Measurements from ENCODE around the gene HDHD5. TPM values are rescaled to one million over a fixed set of nuclear protein-coding genes. Genes with fewer than 3 reads are reported as not detected.

Gene HDHD5
- total and polyA plus RNA-seq, 10 donors = 25.4 to 47.6 (median 32.3) TPM

DNA sequence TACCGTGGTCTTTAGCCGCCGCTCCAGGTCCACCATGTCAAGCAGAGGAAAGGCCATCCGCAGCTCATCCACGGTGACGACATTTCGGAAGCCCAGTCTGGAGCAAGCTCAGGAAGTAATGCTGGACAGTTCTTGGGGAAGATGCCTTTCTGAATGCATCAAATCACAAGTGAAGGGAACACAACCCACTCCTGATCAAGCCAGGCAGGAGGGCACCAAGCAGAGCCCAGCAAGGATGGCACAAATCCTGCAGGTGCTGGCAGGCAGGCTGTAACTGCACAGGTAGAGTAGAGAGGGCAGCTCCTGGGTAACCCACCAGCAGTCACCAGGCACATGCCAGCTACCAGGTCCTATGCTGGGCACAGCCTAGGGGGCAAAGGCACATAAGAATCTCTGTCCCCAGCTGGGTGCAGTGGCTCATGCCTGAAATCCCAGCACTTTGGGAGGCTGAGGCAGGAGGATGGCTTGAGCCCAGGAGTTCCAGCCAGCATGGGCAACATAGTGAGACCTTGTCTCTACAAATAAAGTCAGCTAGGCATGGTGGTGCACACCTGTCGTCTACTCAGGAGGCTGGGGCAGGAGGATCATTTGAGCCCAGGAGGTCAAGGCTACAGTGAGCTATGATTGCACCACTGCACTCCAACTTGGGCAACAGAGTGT is 13.9 kb downstream of the HDHD5 start:
- TF ChIP-seq, protein P1, sequence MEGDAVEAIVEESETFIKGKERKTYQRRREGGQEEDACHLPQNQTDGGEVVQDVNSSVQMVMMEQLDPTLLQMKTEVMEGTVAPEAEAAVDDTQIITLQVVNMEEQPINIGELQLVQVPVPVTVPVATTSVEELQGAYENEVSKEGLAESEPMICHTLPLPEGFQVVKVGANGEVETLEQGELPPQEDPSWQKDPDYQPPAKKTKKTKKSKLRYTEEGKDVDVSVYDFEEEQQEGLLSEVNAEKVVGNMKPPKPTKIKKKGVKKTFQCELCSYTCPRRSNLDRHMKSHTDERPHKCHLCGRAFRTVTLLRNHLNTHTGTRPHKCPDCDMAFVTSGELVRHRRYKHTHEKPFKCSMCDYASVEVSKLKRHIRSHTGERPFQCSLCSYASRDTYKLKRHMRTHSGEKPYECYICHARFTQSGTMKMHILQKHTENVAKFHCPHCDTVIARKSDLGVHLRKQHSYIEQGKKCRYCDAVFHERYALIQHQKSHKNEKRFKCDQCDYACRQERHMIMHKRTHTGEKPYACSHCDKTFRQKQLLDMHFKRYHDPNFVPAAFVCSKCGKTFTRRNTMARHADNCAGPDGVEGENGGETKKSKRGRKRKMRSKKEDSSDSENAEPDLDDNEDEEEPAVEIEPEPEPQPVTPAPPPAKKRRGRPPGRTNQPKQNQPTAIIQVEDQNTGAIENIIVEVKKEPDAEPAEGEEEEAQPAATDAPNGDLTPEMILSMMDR (IDR thresholded peaks at IDR 0.05 in 8 of 11, conservative IDR thresholded peaks at IDR 0.05 in 3 of 11) = no peak
- TF ChIP-seq POLR2A (IDR thresholded peaks at IDR 0.05) (no peak), POLR2AphosphoS5 (IDR thresholded peaks at IDR 0.05) (no peak)
- peaks cover 3 to 85% (median 57%) of the 10 kb centered on the region in 6 donors for H3K36me3 ChIP-seq

DNA sequence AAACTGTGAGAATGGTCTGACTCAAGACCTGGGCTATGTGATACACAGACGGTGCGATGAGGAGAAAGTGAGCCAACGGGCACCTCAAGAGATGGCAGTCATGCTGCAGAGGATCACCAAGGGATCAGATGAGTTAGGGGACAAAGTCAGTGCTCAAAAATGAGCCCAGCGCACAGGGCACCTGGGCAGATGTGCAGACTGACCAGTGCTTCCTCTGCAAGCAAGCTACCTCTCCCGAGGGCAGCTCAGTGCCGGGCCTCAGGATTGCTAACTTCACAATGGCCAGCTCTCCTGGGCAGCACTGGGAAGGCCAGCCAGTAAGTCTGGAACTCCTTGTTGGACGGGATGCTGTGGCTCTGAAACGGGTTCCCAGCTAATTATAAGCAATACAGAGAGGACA is 15.3 kb downstream of the HDHD5 start:
- intact Hi-C loops (cut with DNase I; ENCODE audit: low total_unique reads) = no loop called here

More for the DNA sequence above, 13.9 kb downstream of the HDHD5 start:
- no peaks in the 10 kb centered on the region for H3K27me3 ChIP-seq (replicated peaks in 1 of 7)
- no peak overlapping the region for H3K27ac ChIP-seq
- intact Hi-C loops (cut with DNase I; ENCODE audit: low total_unique reads) = no loop called here
- no peak overlapping the region for H3K4me3 ChIP-seq
- H3K9me3 ChIP-seq = no peaks in the 10 kb centered on the region
- H3K4me1 ChIP-seq = peaks cover 0 to 9% (median 0%) of the 10 kb centered on the region in 6 donors
- DNase-seq = peak; percentile 40
- 86 to 95% (median 94%) methylated on average over 7 to 8 of the region's 8 CpGs for WGBS, 5 donors

DNA sequence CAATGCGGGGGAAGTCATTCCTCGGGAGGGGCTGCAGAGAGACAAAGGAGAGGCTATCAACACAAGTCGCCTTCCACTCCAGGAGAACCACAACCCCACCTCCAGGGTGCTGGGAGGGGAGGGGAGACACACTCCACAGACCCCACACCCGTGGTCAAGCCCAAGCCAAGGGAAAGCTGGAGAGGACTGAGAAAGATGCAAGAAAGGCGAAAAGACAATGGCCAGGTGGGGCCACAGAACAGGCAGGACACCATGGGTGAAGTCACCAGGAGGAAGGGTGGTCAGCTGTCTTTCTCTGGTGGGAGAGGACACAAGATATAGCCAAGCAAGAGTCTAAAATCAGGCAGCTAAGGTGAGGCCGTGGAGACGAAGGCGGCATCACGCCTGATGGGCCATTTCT is 16.0 kb downstream of the HDHD5 start:
- 92 to 93% (median 93%) methylated on average over 8 to 9 of the region's 9 CpGs for WGBS, 5 donors
- Histone ChIP-seq H3K27me3 (replicated peaks in 1 of 7) (no peaks in the 10 kb centered on the region), H3K4me1 (peaks cover 0 to 9% (median 0%) of the 10 kb centered on the region in 6 donors), H3K27ac (no peak overlapping the region), H3K4me3 (no peak overlapping the region), H3K9me3 (no peaks in the 10 kb centered on the region), H3K36me3 (peaks cover 3 to 89% (median 61%) of the 10 kb centered on the region in 6 donors)
- peak; percentile 54 for DNase-seq
- intact Hi-C loops (cut with DNase I; ENCODE audit: low total_unique reads) = no loop called here
- TF ChIP-seq, protein P1 (IDR thresholded peaks at IDR 0.05 in 8 of 11, conservative IDR thresholded peaks at IDR 0.05 in 3 of 11) = no peak
- TF ChIP-seq POLR2A (IDR thresholded peaks at IDR 0.05) (no peak), POLR2AphosphoS5 (IDR thresholded peaks at IDR 0.05) (no peak)

More for the DNA sequence above, 15.3 kb downstream of the HDHD5 start:
- 89 to 94% (median 91%) methylated on average over 8 of the region's 8 CpGs for WGBS, 5 donors
- Histone ChIP-seq H3K4me3 (no peak overlapping the region), H3K4me1 (peaks cover 0 to 9% (median 0%) of the 10 kb centered on the region in 6 donors), H3K27me3 (replicated peaks in 1 of 7) (no peaks in the 10 kb centered on the region), H3K9me3 (no peaks in the 10 kb centered on the region), H3K36me3 (peaks cover 3 to 89% (median 55%) of the 10 kb centered on the region in 6 donors), H3K27ac (no peak overlapping the region)
- peak; percentile 56 for DNase-seq
- no peak for TF ChIP-seq POLR2A (IDR thresholded peaks at IDR 0.05)
- no peak for TF ChIP-seq POLR2AphosphoS5 (IDR thresholded peaks at IDR 0.05)
- TF ChIP-seq, protein P1 (IDR thresholded peaks at IDR 0.05 in 8 of 11, conservative IDR thresholded peaks at IDR 0.05 in 3 of 11) = no peak
